ENCODE data around the gene PTGES.

DNA sequence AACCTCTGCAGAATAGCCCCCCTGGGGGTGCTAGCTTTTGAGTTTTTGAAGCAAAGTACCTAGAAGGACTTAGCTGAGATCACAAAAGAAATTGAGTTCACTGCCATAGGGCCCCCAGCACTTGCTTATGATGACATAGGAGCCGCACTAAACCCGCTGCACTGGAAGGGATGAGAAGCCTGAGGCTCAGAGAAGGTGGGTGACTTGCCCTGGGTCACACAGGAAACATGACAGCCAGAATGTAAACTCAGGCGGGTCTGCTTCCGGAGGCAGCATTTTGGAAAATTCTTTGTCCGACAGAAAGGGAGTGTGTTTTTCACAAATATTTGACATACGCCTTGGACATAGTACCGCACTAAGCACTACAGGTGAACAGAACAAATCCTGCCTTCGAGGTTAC lies 41.7 kb upstream of the PTGES start:
- TF ChIP-seq SIN3A (IDR thresholded peaks at IDR 0.05; ENCODE audit: low read depth, low read length) (no peak), SP1 (IDR thresholded peaks at IDR 0.05; ENCODE audit: low read depth, low read length) (no peak), EZH2 (IDR thresholded peaks at IDR 0.05; ENCODE audit: borderline replicate concordance, control insufficient read depth, low read depth, low read length) (no peak), RFX5 (IDR thresholded peaks at IDR 0.05; ENCODE audit: low read depth, low read length) (no peak), GABPA (IDR thresholded peaks at IDR 0.05; ENCODE audit: low read depth) (no peak)
- TF ChIP-seq, protein P1, sequence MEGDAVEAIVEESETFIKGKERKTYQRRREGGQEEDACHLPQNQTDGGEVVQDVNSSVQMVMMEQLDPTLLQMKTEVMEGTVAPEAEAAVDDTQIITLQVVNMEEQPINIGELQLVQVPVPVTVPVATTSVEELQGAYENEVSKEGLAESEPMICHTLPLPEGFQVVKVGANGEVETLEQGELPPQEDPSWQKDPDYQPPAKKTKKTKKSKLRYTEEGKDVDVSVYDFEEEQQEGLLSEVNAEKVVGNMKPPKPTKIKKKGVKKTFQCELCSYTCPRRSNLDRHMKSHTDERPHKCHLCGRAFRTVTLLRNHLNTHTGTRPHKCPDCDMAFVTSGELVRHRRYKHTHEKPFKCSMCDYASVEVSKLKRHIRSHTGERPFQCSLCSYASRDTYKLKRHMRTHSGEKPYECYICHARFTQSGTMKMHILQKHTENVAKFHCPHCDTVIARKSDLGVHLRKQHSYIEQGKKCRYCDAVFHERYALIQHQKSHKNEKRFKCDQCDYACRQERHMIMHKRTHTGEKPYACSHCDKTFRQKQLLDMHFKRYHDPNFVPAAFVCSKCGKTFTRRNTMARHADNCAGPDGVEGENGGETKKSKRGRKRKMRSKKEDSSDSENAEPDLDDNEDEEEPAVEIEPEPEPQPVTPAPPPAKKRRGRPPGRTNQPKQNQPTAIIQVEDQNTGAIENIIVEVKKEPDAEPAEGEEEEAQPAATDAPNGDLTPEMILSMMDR (IDR thresholded peaks at IDR 0.05 in 2 of 3, conservative IDR thresholded peaks at IDR 0.05 in 1 of 3; ENCODE audit: control insufficient read depth in 2 of 3, extremely low read depth in 1 of 3, insufficient read depth in 1 of 3, low read depth in 3 of 3, low read length in 3 of 3): no peak
- TF ChIP-seq, protein P2, sequence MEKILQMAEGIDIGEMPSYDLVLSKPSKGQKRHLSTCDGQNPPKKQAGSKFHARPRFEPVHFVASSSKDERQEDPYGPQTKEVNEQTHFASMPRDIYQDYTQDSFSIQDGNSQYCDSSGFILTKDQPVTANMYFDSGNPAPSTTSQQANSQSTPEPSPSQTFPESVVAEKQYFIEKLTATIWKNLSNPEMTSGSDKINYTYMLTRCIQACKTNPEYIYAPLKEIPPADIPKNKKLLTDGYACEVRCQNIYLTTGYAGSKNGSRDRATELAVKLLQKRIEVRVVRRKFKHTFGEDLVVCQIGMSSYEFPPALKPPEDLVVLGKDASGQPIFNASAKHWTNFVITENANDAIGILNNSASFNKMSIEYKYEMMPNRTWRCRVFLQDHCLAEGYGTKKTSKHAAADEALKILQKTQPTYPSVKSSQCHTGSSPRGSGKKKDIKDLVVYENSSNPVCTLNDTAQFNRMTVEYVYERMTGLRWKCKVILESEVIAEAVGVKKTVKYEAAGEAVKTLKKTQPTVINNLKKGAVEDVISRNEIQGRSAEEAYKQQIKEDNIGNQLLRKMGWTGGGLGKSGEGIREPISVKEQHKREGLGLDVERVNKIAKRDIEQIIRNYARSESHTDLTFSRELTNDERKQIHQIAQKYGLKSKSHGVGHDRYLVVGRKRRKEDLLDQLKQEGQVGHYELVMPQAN (conservative IDR thresholded peaks at IDR 0.05): no peak

Measured in GM12878 (cell line).